SK-N-SH treated with all-trans-retinoic acid at 6 μM for 48 hours (cell line): ENCODE data around the gene IFIT2.

Source experiments
- ATAC-seq: fragments of 200-7000 bp; cut with Tn5 transposase; 3 replicates; pipeline ENCODE4 v1.9.1; 2020; ENCODE audit warnings: mild to moderate bottlenecking, moderate library complexity
- BACH2 ChIP-seq: fragments of 250-450 bp; sonication (Bioruptor Pico); IDR thresholded peaks from 2 replicates; pipeline ENCODE4 v1.9.0; 2021; ENCODE audit warnings: mild to moderate bottlenecking, borderline replicate concordance
- CSDC2 ChIP-seq: fragments of 250-450 bp; sonication (Bioruptor Pico); IDR thresholded peaks from 2 replicates; pipeline ENCODE4 v1.5.0; 2020; ENCODE audit warnings: mild to moderate bottlenecking, moderate library complexity
- ESRRG ChIP-seq: fragments of 250-450 bp; sonication (Bioruptor Pico); IDR thresholded peaks from 2 replicates; pipeline ENCODE4 v1.6.1; 2021; ENCODE audit warnings: mild to moderate bottlenecking
- GLIS3 ChIP-seq: fragments of 250-450 bp; sonication (Bioruptor Pico); IDR thresholded peaks from 2 replicates; pipeline ENCODE4 v1.5.0; 2020; ENCODE audit warnings: mild to moderate bottlenecking, moderate library complexity
- ISL1 ChIP-seq: fragments of 250-450 bp; sonication (Bioruptor Pico); IDR thresholded peaks from 2 replicates; pipeline ENCODE4 v2.1.2; 2022; ENCODE audit warnings: mild to moderate bottlenecking, moderate library complexity
- OSR1 ChIP-seq: fragments of 250-450 bp; sonication (Bioruptor Pico); IDR thresholded peaks from 2 replicates; pipeline ENCODE4 v1.8.0; 2022; ENCODE audit warnings: moderate library complexity, mild to moderate bottlenecking, inconsistent platforms
- PPARA ChIP-seq: fragments of 250-450 bp; sonication (Bioruptor Pico); IDR thresholded peaks from 2 replicates; pipeline ENCODE4 v1.5.0; 2020; ENCODE audit warnings: mild to moderate bottlenecking, borderline replicate concordance
- SNAI2 ChIP-seq: fragments of 250-450 bp; sonication (Bioruptor Pico); IDR thresholded peaks from 2 replicates; pipeline ENCODE4 v1.5.0; 2020; ENCODE audit warnings: mild to moderate bottlenecking, moderate library complexity
- TCF4 ChIP-seq: fragments of 250-450 bp; sonication (Bioruptor Pico); IDR thresholded peaks from 2 replicates; pipeline ENCODE4 v1.8.0; 2021; ENCODE audit warnings: mild to moderate bottlenecking, moderate library complexity, borderline replicate concordance
- TOX ChIP-seq: fragments of 250-450 bp; sonication (Bioruptor Pico); IDR thresholded peaks from 2 replicates; pipeline ENCODE4 v1.8.0; 2021; ENCODE audit warnings: mild to moderate bottlenecking, moderate library complexity, borderline replicate concordance
- ZC3H10 ChIP-seq: fragments of 250-450 bp; sonication (Bioruptor Pico); IDR thresholded peaks from 2 replicates; pipeline ENCODE4 v1.5.1; 2021; ENCODE audit warnings: mild to moderate bottlenecking, moderate library complexity
- ZFP3 ChIP-seq: fragments of 250-450 bp; sonication (Bioruptor Pico); IDR thresholded peaks from 2 replicates; pipeline ENCODE4 v1.5.0; 2020; ENCODE audit warnings: mild to moderate bottlenecking, moderate library complexity
- ZFP30 ChIP-seq: fragments of 450-650 bp; formaldehyde crosslinking; IDR thresholded peaks from 2 replicates; pipeline ENCODE4 v1.5.0; 2022; ENCODE audit warnings: mild to moderate bottlenecking, moderate library complexity
- ZNF565 ChIP-seq: fragments of 450-650 bp; formaldehyde crosslinking; conservative IDR thresholded peaks from 2 replicates; pipeline ENCODE4 v1.5.0; 2020; ENCODE audit warnings: low read depth, mild to moderate bottlenecking, moderate library complexity
- ZNF70 ChIP-seq: fragments of 450-650 bp; formaldehyde crosslinking; IDR thresholded peaks from 2 replicates; pipeline ENCODE4 v1.5.0; 2020; ENCODE audit warnings: mild to moderate bottlenecking, moderate library complexity
- ZNF8 ChIP-seq: fragments of 450-650 bp; formaldehyde crosslinking; IDR thresholded peaks from 2 replicates; pipeline ENCODE4 v1.5.0; 2020; ENCODE audit warnings: mild to moderate bottlenecking, moderate library complexity
- TF ChIP-seq, protein P1 (sequence below): fragments of 250-450 bp; sonication (Bioruptor Pico); IDR thresholded peaks from 2 replicates; pipeline ENCODE4 v1.5.1; 2020; ENCODE audit warnings: low read depth, mild to moderate bottlenecking, moderate library complexity
- TF ChIP-seq, protein P2 (sequence below): fragments of 250-450 bp; sonication (Bioruptor Pico); IDR thresholded peaks from 2 replicates; pipeline ENCODE4 v1.8.0; 2020; ENCODE audit warnings: mild to moderate bottlenecking, moderate library complexity, borderline replicate concordance
- TF ChIP-seq, protein P3 (sequence below): fragments of 250-450 bp; sonication (Bioruptor Pico); IDR thresholded peaks from 2 replicates; pipeline ENCODE4 v1.5.1; 2021; ENCODE audit warnings: mild to moderate bottlenecking, moderate library complexity

Gene IFIT2

DNA sequence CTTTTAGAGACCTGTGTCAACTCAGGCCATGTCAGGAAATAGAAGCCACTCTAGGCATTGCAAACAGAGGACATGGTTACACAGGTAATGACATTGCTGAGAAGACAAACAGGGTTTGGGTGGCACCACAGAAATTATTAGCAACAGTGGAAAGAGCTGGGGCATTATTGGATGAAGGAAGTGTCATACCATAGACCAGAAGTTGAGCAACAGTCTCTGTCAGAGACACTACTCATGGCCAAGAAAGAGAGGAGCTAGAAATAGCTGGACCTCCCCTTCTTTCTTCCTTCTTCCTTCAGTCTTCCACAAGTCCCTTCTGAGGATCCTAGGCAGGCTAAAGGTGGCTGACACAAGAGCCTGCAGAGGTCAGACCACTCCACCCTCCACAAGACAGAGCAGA is 46.1 kb upstream of the IFIT2 start:
- TF ChIP-seq ZFP3 (CRISPR knock-in tag) = no peak
- ATAC-seq = no peak

DNA sequence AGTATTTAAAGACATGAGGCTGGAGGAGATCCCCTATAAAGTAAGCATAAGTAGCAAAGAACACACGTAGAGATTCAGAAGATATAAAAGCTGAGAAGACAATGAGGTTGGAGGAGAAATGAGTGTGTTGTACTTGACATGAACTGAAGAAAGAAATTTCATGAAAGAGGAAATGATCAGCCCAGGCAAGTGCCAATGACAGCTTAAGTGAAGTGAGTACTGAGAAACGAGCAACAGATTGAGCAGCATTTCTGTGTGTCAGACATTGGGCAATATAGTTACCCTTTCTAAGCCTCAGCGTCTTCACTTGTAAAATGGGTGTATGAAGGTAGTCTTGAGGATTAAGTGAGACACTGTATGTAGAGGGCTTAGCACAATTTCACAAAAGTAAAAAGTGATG is 45.5 kb upstream of the IFIT2 start:
- TF ChIP-seq, protein P1, sequence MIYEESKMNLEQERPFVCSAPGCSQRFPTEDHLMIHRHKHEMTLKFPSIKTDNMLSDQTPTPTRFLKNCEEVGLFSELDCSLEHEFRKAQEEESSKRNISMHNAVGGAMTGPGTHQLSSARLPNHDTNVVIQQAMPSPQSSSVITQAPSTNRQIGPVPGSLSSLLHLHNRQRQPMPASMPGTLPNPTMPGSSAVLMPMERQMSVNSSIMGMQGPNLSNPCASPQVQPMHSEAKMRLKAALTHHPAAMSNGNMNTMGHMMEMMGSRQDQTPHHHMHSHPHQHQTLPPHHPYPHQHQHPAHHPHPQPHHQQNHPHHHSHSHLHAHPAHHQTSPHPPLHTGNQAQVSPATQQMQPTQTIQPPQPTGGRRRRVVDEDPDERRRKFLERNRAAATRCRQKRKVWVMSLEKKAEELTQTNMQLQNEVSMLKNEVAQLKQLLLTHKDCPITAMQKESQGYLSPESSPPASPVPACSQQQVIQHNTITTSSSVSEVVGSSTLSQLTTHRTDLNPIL (CRISPR knock-in tag) = no peak
- TF ChIP-seq, protein P2, sequence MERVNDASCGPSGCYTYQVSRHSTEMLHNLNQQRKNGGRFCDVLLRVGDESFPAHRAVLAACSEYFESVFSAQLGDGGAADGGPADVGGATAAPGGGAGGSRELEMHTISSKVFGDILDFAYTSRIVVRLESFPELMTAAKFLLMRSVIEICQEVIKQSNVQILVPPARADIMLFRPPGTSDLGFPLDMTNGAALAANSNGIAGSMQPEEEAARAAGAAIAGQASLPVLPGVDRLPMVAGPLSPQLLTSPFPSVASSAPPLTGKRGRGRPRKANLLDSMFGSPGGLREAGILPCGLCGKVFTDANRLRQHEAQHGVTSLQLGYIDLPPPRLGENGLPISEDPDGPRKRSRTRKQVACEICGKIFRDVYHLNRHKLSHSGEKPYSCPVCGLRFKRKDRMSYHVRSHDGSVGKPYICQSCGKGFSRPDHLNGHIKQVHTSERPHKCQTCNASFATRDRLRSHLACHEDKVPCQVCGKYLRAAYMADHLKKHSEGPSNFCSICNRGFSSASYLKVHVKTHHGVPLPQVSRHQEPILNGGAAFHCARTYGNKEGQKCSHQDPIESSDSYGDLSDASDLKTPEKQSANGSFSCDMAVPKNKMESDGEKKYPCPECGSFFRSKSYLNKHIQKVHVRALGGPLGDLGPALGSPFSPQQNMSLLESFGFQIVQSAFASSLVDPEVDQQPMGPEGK = no peak
- TF ChIP-seq ZFP3 (CRISPR knock-in tag) (no peak), PPARA (CRISPR knock-in tag) (no peak)
- TF ChIP-seq, protein P3, sequence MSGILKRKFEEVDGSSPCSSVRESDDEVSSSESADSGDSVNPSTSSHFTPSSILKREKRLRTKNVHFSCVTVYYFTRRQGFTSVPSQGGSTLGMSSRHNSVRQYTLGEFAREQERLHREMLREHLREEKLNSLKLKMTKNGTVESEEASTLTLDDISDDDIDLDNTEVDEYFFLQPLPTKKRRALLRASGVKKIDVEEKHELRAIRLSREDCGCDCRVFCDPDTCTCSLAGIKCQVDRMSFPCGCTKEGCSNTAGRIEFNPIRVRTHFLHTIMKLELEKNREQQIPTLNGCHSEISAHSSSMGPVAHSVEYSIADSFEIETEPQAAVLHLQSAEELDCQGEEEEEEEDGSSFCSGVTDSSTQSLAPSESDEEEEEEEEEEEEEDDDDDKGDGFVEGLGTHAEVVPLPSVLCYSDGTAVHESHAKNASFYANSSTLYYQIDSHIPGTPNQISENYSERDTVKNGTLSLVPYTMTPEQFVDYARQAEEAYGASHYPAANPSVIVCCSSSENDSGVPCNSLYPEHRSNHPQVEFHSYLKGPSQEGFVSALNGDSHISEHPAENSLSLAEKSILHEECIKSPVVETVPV (CRISPR knock-in tag) = no peak
- ATAC-seq = no peak

DNA sequence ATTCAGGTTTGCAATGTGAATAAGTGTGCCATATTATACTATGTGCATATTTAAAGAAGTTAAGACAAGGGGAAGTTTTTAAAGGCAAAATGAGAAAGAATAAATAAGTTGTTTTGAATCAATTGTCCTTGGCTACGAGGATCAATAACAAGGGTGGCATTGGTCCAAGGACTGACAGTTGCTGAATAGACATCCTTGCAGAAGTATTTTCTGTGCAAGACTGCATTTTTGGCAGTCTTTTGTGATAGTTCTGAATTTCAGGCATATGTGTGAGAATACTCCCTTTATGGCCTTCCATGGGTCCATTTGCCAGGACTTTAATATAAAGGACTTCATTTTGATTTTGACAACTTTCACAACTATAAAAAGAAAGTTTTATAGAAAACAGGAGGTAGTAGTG is 44.9 kb upstream of the IFIT2 start:
- no peak for ATAC-seq
- no peak for TF ChIP-seq CSDC2 (CRISPR knock-in tag)
- no peak for TF ChIP-seq ZC3H10 (CRISPR knock-in tag)
- TF ChIP-seq ESRRG (CRISPR knock-in tag) = no peak
- TF ChIP-seq, protein P2 = no peak
- TF ChIP-seq OSR1 (CRISPR knock-in tag) = no peak
- no peak for TF ChIP-seq TOX (CRISPR knock-in tag)
- TF ChIP-seq ZNF565 (CRISPR knock-in tag) = no peak

DNA sequence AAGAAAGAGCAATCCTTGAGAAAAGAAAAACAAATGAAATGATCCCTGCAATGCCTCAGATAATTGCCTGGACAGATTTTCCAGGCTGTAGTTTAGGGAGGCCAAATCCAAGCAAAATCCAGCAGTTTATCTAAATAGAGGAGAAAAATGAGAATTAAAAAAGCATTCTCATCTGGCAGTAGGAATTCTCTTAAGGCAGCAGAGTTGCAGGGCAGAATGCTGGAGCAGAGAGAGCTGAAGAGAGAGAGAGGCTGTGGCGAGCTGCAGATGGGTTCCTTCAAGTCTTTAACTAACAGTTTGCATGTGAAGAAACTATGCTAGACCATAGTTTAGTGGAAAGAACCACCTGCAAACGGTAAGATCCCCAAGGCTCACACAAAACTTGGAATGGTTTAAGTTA is 44.3 kb upstream of the IFIT2 start:
- no peak for ATAC-seq
- TF ChIP-seq ZFP30 (CRISPR knock-in tag) (no peak), GLIS3 (no peak), ZC3H10 (CRISPR knock-in tag) (no peak), SNAI2 (CRISPR knock-in tag) (no peak), ZNF565 (CRISPR knock-in tag) (no peak), ZFP3 (CRISPR knock-in tag) (no peak), ESRRG (CRISPR knock-in tag) (no peak), ZNF70 (CRISPR knock-in tag) (no peak)
- TF ChIP-seq, protein P1 (CRISPR knock-in tag) = no peak

DNA sequence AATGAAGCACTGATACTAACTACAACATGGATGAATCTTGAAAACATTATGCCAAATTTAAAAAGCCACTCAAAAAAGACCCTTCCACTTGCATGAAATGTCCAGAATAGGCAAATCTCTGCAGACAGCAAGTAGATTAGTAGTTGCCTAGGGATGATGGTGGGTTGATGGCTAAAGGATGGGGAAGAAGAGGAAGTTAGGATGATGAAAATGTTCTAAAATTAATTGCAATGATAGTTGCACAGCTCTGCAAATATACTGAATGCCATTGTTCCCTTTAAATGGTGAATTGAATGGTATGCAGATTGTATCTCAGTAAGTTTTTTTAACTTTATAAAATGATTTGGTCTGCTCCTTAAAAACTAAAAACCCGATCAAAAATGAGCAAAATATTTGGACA is 43.0 kb upstream of the IFIT2 start:
- no peak for ATAC-seq
- TF ChIP-seq ZNF8 (CRISPR knock-in tag) = no peak
- TF ChIP-seq, protein P2 = no peak
- no peak for TF ChIP-seq BACH2 (CRISPR knock-in tag)
- no peak for TF ChIP-seq OSR1 (CRISPR knock-in tag)
- TF ChIP-seq, protein P1 (CRISPR knock-in tag) = no peak
- TF ChIP-seq CSDC2 (CRISPR knock-in tag) = no peak
- TF ChIP-seq ZFP30 (CRISPR knock-in tag) = no peak
- no peak for TF ChIP-seq TCF4 (CRISPR knock-in tag)
- no peak for TF ChIP-seq ZNF70 (CRISPR knock-in tag)
- TF ChIP-seq ZFP3 (CRISPR knock-in tag) = no peak
- no peak for TF ChIP-seq TOX (CRISPR knock-in tag)
- TF ChIP-seq, protein P3 (CRISPR knock-in tag) = no peak
- no peak for TF ChIP-seq ESRRG (CRISPR knock-in tag)
- TF ChIP-seq ISL1 (CRISPR knock-in tag) = no peak
